ENCODE measurements around the gene ACOX3. TPM values are rescaled to one million over a fixed set of nuclear protein-coding genes. Genes with fewer than 3 reads are reported as not detected.

ACOX3 gene
- total RNA-seq, 1 donor from 2014 or later: 74.5 TPM

DNA sequence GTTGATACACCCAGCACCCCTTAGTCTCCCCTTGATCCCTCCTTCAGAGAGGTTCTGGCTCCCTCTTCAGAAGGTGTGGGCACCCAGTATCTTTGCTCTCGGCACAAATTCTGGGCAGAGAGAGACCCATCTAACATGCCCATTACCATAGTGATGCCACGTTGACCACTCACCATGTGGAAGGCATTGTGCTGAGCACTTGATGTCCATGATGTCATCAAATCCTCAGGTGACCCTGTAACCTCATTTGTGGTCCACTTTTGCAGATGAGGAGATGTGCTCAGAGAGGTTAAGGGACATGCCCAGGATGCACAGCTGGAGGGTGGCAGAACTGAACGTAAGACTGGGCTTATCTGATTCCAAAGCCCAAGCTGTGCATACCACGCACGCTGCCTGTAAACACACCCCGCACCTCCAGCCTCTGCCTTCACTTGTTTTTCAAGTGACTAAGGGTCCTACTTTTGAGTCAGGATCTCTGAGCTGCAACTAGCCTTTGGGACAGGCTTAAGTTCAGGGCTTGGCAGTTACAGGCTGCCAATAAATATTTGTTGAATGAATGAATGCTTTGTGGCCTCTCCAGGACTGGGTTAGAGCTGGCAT lies 115.8 kb downstream of the ACOX3 start:
- TF ChIP-seq, protein P1, sequence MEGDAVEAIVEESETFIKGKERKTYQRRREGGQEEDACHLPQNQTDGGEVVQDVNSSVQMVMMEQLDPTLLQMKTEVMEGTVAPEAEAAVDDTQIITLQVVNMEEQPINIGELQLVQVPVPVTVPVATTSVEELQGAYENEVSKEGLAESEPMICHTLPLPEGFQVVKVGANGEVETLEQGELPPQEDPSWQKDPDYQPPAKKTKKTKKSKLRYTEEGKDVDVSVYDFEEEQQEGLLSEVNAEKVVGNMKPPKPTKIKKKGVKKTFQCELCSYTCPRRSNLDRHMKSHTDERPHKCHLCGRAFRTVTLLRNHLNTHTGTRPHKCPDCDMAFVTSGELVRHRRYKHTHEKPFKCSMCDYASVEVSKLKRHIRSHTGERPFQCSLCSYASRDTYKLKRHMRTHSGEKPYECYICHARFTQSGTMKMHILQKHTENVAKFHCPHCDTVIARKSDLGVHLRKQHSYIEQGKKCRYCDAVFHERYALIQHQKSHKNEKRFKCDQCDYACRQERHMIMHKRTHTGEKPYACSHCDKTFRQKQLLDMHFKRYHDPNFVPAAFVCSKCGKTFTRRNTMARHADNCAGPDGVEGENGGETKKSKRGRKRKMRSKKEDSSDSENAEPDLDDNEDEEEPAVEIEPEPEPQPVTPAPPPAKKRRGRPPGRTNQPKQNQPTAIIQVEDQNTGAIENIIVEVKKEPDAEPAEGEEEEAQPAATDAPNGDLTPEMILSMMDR (IDR thresholded peaks at IDR 0.05): no peak
- intact Hi-C loops (cut with DNase I): no loop called here
- Histone ChIP-seq H3K27me3 (no peaks in the 10 kb centered on the region), H3K27ac (no peak overlapping the region), H3K9me3 (peaks cover 0 to 5% of the 10 kb centered on the region in 2 donors), H3K4me3 (no peak overlapping the region), H3K4me1 (peaks cover 0 to 9% of the 10 kb centered on the region in 2 donors), H3K36me3 (no peaks in the 10 kb centered on the region)
- peak in 1 of 2 donors; percentile 60 for DNase-seq (ENCODE audit: low spot score in 2 of 2)

DNA sequence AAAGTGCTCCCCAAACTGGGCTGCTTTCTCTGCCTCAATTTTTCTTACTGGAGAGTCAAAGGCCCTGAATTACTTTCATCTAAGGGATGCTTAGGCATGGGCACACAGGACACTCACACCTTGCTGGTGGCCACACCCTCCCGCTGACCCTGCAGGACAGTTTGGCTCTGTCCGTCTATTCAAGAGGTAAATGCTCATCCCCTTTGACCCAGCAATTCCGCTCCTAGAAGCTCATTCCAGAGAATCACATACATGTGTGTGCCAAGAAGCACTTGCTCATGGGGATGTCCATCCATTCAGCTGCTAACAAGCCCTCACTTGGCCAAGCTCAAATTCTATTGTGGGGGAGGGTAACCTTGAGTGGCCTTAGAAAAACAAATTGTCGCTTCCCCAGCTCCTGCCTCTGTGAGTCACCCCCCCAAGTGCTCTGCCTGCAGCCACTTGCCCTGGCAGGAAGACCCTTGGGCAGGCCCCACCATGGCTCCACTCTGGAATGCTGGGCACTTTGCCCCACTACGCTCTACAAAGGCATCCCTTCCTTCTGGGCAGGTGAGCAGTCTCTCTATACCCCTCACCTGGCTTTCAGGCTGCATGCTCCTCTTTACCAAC lies 116.5 kb downstream of the ACOX3 start:
- peak in 1 of 2 donors; percentile 58 for DNase-seq (ENCODE audit: low spot score in 2 of 2)
- Histone ChIP-seq H3K9me3 (peaks cover 0 to 5% of the 10 kb centered on the region in 2 donors), H3K4me1 (peaks cover 0 to 9% of the 10 kb centered on the region in 2 donors), H3K36me3 (no peaks in the 10 kb centered on the region), H3K4me3 (no peak overlapping the region), H3K27me3 (no peaks in the 10 kb centered on the region), H3K27ac (no peak overlapping the region)
- intact Hi-C loops (cut with DNase I): no loop called here
- TF ChIP-seq, protein P1 (IDR thresholded peaks at IDR 0.05): no peak

DNA sequence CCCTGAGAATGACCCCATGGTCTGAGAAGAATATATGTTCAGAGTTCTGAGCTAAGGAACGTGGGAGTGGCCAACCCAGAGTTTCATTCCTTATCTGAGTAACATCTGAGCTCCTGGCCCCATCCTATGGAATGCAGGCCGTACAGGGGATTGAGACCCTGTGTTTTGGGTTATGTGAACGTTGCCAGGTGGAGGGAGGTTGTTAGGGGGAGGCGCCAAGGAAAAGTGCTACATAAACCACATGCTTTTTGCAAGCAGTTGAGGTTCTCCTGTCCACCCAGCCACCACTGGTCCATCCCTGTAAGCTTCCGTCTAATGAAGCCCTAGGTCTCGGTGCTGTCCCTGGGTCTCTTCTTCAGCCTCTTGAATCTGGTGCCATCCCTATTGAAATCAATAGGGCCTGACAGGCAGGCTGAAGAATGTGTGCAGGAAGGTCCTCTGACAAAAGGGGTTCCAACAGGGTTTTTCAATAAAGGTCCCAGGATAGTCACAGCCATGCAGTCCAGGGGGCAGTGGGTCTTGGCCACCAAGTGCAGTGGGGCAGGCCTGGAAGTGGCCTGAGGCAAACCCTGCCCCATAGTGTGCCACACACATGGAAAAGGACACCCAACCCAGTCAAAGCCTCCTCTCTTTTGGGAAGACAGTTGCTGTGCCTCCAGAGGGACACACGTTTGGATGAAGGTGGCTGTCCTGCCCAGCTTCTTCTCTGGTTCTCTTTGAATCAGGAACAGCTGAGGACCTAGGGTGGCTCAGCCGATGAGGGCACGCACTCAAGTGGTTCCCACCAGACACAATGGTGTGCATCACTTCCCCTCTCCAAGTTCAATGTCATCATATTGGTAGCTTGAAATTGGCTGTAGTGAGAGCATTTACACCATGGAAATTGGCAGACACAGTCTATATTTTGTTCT lies 117.5 kb downstream of the ACOX3 start:
- peak in 1 of 2 donors; percentile 43 for DNase-seq (ENCODE audit: low spot score in 2 of 2)
- TF ChIP-seq, protein P1 (IDR thresholded peaks at IDR 0.05): no peak
- Histone ChIP-seq H3K4me3 (no peak overlapping the region), H3K4me1 (peaks cover 0 to 9% of the 10 kb centered on the region in 2 donors), H3K9me3 (peaks cover 0 to 5% of the 10 kb centered on the region in 2 donors), H3K27ac (no peak overlapping the region), H3K36me3 (no peaks in the 10 kb centered on the region), H3K27me3 (no peaks in the 10 kb centered on the region)
- intact Hi-C loops (cut with DNase I): no loop called here

DNA sequence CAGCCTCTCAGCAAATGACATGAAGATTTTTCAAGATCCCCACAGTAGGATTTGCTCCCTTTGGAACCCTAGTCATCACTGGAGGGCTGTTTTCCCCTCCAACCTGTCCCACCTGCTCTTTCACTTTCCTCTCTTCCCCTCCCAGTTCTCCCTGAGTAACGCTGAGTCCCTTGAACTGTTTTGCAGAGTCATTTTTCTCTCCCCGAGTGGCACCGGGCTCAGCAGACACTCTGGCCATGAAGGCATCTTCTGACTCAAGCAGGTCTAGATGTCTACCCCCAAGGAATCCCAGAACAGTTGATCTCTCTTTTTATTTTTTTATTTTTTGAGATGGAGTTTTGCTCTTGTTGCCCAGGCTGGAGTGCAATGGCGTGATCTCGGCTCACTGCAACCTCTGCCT lies 118.8 kb downstream of the ACOX3 start:
- H3K36me3 ChIP-seq: no peaks in the 10 kb centered on the region
- no peak overlapping the region for H3K4me3 ChIP-seq
- H3K27me3 ChIP-seq: no peaks in the 10 kb centered on the region
- H3K27ac ChIP-seq: no peak overlapping the region
- peak in 1 of 2 donors; percentile 6 for DNase-seq (ENCODE audit: low spot score in 2 of 2)
- H3K4me1 ChIP-seq: peaks cover 0 to 9% of the 10 kb centered on the region in 2 donors
- intact Hi-C loops (cut with DNase I): no loop called here
- peaks cover 0 to 5% of the 10 kb centered on the region in 2 donors for H3K9me3 ChIP-seq
- TF ChIP-seq, protein P1 (IDR thresholded peaks at IDR 0.05): no peak

DNA sequence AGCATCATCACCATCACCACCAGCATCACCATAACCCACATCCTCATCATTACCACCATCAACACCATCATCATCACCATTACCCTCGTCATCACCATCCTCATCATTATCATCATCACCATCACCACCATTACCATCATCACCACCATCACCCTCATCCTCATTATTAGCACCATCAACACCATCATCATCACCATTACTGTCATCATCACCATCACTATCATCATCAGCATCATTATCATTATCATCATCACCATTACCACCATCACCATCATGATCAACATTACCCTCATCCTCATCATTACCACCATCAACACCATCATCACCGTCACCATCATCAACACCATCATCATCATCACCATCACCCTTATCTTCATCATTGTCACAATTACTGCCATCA lies 119.3 kb downstream of the ACOX3 start:
- Histone ChIP-seq H3K36me3 (no peaks in the 10 kb centered on the region), H3K27me3 (no peaks in the 10 kb centered on the region), H3K4me3 (no peak overlapping the region), H3K9me3 (peaks cover 0 to under 1% of the 10 kb centered on the region in 2 donors), H3K27ac (no peak overlapping the region), H3K4me1 (peaks cover 0 to 9% of the 10 kb centered on the region in 2 donors)
- DNase-seq (ENCODE audit: low spot score in 2 of 2): no peak
- intact Hi-C loops (cut with DNase I): no loop called here
- TF ChIP-seq, protein P1 (IDR thresholded peaks at IDR 0.05): no peak

Data from ascending aorta (tissue), 2 donors.